ENCODE measurements around the gene LRRC25. TPM values are rescaled to one million over a fixed set of nuclear protein-coding genes. Genes with fewer than 3 reads are reported as not detected.
A peak's percentile ranks its signal among the peaks of the same experiment; 100 is the strongest.

Gene LRRC25
- total RNA-seq, 1 donor from 2014 or later = 3.9 TPM

DNA sequence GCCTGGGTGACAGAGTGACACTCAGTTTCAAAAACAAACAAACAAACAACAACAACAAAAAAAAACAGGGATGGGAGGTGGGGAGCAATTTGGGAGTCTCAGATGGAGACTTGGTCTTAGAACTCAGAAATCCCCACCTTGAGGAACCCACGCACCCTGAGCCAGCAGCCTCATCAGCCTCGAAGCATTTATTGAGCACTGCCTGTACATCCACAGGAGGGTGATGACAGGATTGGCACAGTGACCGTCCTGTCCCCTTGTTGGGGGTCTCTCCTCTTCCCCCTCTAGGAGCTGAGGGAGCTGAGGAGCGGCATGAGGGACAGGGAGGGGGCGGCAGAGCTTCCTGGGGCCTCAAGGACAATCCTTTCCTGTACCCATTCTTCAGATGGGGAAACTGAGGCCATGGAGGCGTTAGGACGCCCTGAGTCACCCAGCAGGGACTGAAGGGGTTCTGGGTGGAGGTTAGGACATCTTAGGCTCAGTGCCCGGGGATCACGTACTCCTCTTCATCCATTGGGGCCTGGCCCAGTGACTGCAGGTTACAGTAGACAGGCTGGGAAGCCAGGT, 5.8 kb downstream of the LRRC25 start:
- TF ChIP-seq, protein P1, sequence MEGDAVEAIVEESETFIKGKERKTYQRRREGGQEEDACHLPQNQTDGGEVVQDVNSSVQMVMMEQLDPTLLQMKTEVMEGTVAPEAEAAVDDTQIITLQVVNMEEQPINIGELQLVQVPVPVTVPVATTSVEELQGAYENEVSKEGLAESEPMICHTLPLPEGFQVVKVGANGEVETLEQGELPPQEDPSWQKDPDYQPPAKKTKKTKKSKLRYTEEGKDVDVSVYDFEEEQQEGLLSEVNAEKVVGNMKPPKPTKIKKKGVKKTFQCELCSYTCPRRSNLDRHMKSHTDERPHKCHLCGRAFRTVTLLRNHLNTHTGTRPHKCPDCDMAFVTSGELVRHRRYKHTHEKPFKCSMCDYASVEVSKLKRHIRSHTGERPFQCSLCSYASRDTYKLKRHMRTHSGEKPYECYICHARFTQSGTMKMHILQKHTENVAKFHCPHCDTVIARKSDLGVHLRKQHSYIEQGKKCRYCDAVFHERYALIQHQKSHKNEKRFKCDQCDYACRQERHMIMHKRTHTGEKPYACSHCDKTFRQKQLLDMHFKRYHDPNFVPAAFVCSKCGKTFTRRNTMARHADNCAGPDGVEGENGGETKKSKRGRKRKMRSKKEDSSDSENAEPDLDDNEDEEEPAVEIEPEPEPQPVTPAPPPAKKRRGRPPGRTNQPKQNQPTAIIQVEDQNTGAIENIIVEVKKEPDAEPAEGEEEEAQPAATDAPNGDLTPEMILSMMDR (IDR thresholded peaks at IDR 0.05) = no peak
- TF ChIP-seq POLR2A (IDR thresholded peaks at IDR 0.05) (no peak), POLR2AphosphoS5 (IDR thresholded peaks at IDR 0.05; ENCODE audit: insufficient read depth in 1 of 2, low read depth in 1 of 2) (no peak)
- no peak overlapping the region for H3K27ac ChIP-seq
- no peaks in the 10 kb centered on the region for H3K9me3 ChIP-seq
- no peak for DNase-seq (ENCODE audit: extremely low spot score in 2 of 2)
- no peaks in the 10 kb centered on the region for H3K36me3 ChIP-seq
- no peaks in the 10 kb centered on the region for H3K27me3 ChIP-seq
- H3K4me1 ChIP-seq = peaks cover 13% of the 10 kb centered on the region
- no peak overlapping the region for H3K4me3 ChIP-seq
- intact Hi-C loops (cut with DNase I) = no loop called here

- H3K27ac ChIP-seq = no peak overlapping the region
- intact Hi-C loops (cut with DNase I) = no loop called here
- no peaks in the 10 kb centered on the region for H3K9me3 ChIP-seq
- H3K27me3 ChIP-seq = no peaks in the 10 kb centered on the region
- no peak for DNase-seq (ENCODE audit: extremely low spot score in 2 of 2)
- H3K4me1 ChIP-seq = peaks cover 22% of the 10 kb centered on the region
- H3K36me3 ChIP-seq = no peaks in the 10 kb centered on the region
- no peak overlapping the region for H3K4me3 ChIP-seq
- TF ChIP-seq, protein P1 (IDR thresholded peaks at IDR 0.05) = no peak
- TF ChIP-seq POLR2AphosphoS5 (IDR thresholded peaks at IDR 0.05; ENCODE audit: insufficient read depth in 1 of 2, low read depth in 1 of 2) (no peak), POLR2A (IDR thresholded peaks at IDR 0.05) (no peak)
Observed at GRCh38 chr19:18390065-18390907, 7.1 kb downstream of the LRRC25 start.

GRCh38 chr19:18389726-18390064, 7.7 kb downstream of the LRRC25 start:
- H3K27ac ChIP-seq = no peak overlapping the region
- H3K36me3 ChIP-seq = no peaks in the 10 kb centered on the region
- H3K9me3 ChIP-seq = no peaks in the 10 kb centered on the region
- H3K4me3 ChIP-seq = no peak overlapping the region
- TF ChIP-seq, protein P1 (IDR thresholded peaks at IDR 0.05) = no peak
- TF ChIP-seq POLR2A (IDR thresholded peaks at IDR 0.05) (no peak), POLR2AphosphoS5 (IDR thresholded peaks at IDR 0.05; ENCODE audit: insufficient read depth in 1 of 2, low read depth in 1 of 2) (no peak)
- peaks cover 22% of the 10 kb centered on the region for H3K4me1 ChIP-seq
- no peaks in the 10 kb centered on the region for H3K27me3 ChIP-seq
- intact Hi-C loops (cut with DNase I) = no loop called here
- DNase-seq (ENCODE audit: extremely low spot score in 2 of 2) = no peak

GRCh38 chr19:18388960-18389725, 8.3 kb downstream of the LRRC25 start:
- intact Hi-C loops (cut with DNase I) = no loop called here
- Histone ChIP-seq H3K4me1 (peaks cover 22% of the 10 kb centered on the region), H3K27me3 (no peaks in the 10 kb centered on the region), H3K27ac (peak overlapping the region; percentile 62), H3K9me3 (no peaks in the 10 kb centered on the region), H3K4me3 (peak overlapping the region in 1 of 2 donors; percentile 47), H3K36me3 (no peaks in the 10 kb centered on the region)
- DNase-seq (ENCODE audit: extremely low spot score in 2 of 2) = no peak
- TF ChIP-seq, protein P1 (IDR thresholded peaks at IDR 0.05) = no peak
- no peak for TF ChIP-seq POLR2AphosphoS5 (IDR thresholded peaks at IDR 0.05; ENCODE audit: insufficient read depth in 1 of 2, low read depth in 1 of 2)
- TF ChIP-seq POLR2A (IDR thresholded peaks at IDR 0.05) = no peak
